SK-N-MC (cell line): ENCODE results near the gene SNURF.
"Not testable (repeated sequence)": the region's sequence is repeated elsewhere in the genome, so short reads cannot be mapped to it uniquely, and the experiment has no call there.

Experiments used
- DNase-seq: peaks from one replicate; pipeline ENCODE4 v3.0.0-alpha.2; 2011; ENCODE audit warnings: low read depth, low spot score
- H3K27ac ChIP-seq: fragments of 200-600 bp; sonication (generic); 2 replicates; pipeline ENCODE4 v1.5.1; 2016; ENCODE audit warnings: mixed run types
- H3K36me3 ChIP-seq: fragments of 200-600 bp; sonication (generic); 2 replicates; pipeline ENCODE4 v1.6.1; 2017; ENCODE audit warnings: antibody characterized with exemption, low read length, mixed read lengths; ENCODE audit not compliant: insufficient read depth
- H3K4me3 ChIP-seq: fragments of 200-600 bp; sonication (generic); 2 replicates; pipeline ENCODE4 v1.5.1; 2016
- H3K9ac ChIP-seq: fragments of 200-600 bp; sonication (generic); 2 replicates; pipeline ENCODE4 v1.8.0; 2017; ENCODE audit warnings: mixed run types, mixed read lengths; ENCODE audit not compliant: insufficient read length
- H3K9me3 ChIP-seq: fragments of 200-600 bp; sonication (generic); 2 replicates; pipeline ENCODE4 v1.6.1; 2017; ENCODE audit warnings: low read depth, mild to moderate bottlenecking, antibody characterized with exemption, low read length, moderate library complexity, mixed read lengths
- EZH2 ChIP-seq: fragments of 200-600 bp; sonication (generic); IDR thresholded peaks from one replicate; pipeline ENCODE4 v1.6.1; 2017; ENCODE audit warnings: antibody characterized with exemption
- FOXP2 ChIP-seq: optimal IDR thresholded peaks from 2 replicates; pipeline ENCODE3; 2011; ENCODE audit warnings: mild to moderate bottlenecking, moderate library complexity; ENCODE audit not compliant: insufficient read depth; ENCODE audit errors: extremely low read length, control extremely low read depth
- POLR2AphosphoS5 ChIP-seq: IDR thresholded peaks from 2 replicates; pipeline ENCODE4 v1.6.1; 2012; ENCODE audit warnings: mild to moderate bottlenecking, low read depth, low read length, borderline replicate concordance

SNURF gene

GRCh38 chr15:24954783-24955530, at the start of gene SNURF, which contains the start of gene SNRPN:
Gene SNURF, plus strand, starts transcription at chr15:24954987. Its CDS starts 62 bp downstream, at chr15:24955049.
Gene SNRPN, plus strand, starts transcription at chr15:24954987. Its CDS starts 19,467 bp downstream, at chr15:24974454.
- TF ChIP-seq POLR2AphosphoS5 (peak; percentile 91), FOXP2 (peak; percentile 35), EZH2 (no peak)
- no peak for DNase-seq
- Histone ChIP-seq H3K9me3 (0 out of 2 replicates have a peak, but pooled peaks cover 2% of the 10 kb centered on the region), H3K9ac (peak within 1 kb of the TSS; percentile 85), H3K36me3 (peaks cover 15% of the 10 kb centered on the region; the same call in 1 of the 2 replicates), H3K4me3 (peak within 1 kb of the TSS; percentile 88), H3K27ac (peak within 1 kb of the TSS; percentile 85)

GRCh38 chr15:24916305-24917009, 38.3 kb upstream of the SNURF start:
- Histone ChIP-seq H3K27ac (no peak overlapping the region), H3K36me3 (no peaks in the 10 kb centered on the region), H3K4me3 (no peak overlapping the region), H3K9me3 (no peaks in the 10 kb centered on the region), H3K9ac (no peak overlapping the region)
- no peak for TF ChIP-seq EZH2
- no peak for TF ChIP-seq POLR2AphosphoS5
- TF ChIP-seq FOXP2: no peak
- DNase-seq: no peak

GRCh38 chr15:24917431-24917830, 37.4 kb upstream of the SNURF start:
- TF ChIP-seq POLR2AphosphoS5 (no peak), EZH2 (no peak), FOXP2 (no peak)
- no peak overlapping the region for H3K4me3 ChIP-seq
- no peak overlapping the region for H3K27ac ChIP-seq
- no peaks in the 10 kb centered on the region for H3K36me3 ChIP-seq
- no peaks in the 10 kb centered on the region for H3K9me3 ChIP-seq
- DNase-seq: no peak
- no peak overlapping the region for H3K9ac ChIP-seq

GRCh38 chr15:24919446-24919845, 35.3 kb upstream of the SNURF start:
- Histone ChIP-seq H3K9me3 (no peaks in the 10 kb centered on the region), H3K36me3 (no peaks in the 10 kb centered on the region), H3K9ac (no peak overlapping the region), H3K4me3 (no peak overlapping the region), H3K27ac (no peak overlapping the region)
- TF ChIP-seq EZH2 (no peak), FOXP2 (no peak), POLR2AphosphoS5 (no peak)
- no peak for DNase-seq

- DNase-seq, H3K9me3 ChIP-seq, H3K27ac ChIP-seq, H3K36me3 ChIP-seq, H3K9ac ChIP-seq, H3K4me3 ChIP-seq: not testable (repeated sequence)
These were observed 32.0 kb upstream of the SNURF start for GRCh38 chr15:24922781-24923180.

- TF ChIP-seq EZH2 (no peak), POLR2AphosphoS5 (no peak), FOXP2 (no peak)
- Histone ChIP-seq H3K9me3 (no peaks in the 10 kb centered on the region), H3K9ac (no peak overlapping the region), H3K4me3 (no peak overlapping the region), H3K27ac (no peak overlapping the region), H3K36me3 (no peaks in the 10 kb centered on the region)
- no peak for DNase-seq
These were observed 30.6 kb upstream of the SNURF start for GRCh38 chr15:24924153-24924552.

GRCh38 chr15:24924621-24925020, 30.2 kb upstream of the SNURF start:
- no peak for DNase-seq
- no peak for TF ChIP-seq EZH2
- TF ChIP-seq FOXP2: no peak
- no peak for TF ChIP-seq POLR2AphosphoS5

GRCh38 chr15:24931874-24932732, 22.7 kb upstream of the SNURF start:
- H3K9ac ChIP-seq, DNase-seq: not testable (repeated sequence)

More at GRCh38 chr15:24924621-24925020, 30.2 kb upstream of the SNURF start:
- Histone ChIP-seq H3K4me3 (no peak overlapping the region), H3K36me3 (no peaks in the 10 kb centered on the region), H3K9me3 (no peaks in the 10 kb centered on the region), H3K27ac (no peak overlapping the region), H3K9ac (no peak overlapping the region)

More at GRCh38 chr15:24931874-24932732, 22.7 kb upstream of the SNURF start:
- H3K27ac ChIP-seq, H3K36me3 ChIP-seq, H3K9me3 ChIP-seq, H3K4me3 ChIP-seq: not testable (repeated sequence)
